Measurements from ENCODE around the gene INSYN2B. TPM values are rescaled to one million over a fixed set of nuclear protein-coding genes. Genes with fewer than 3 reads are reported as not detected.

Gene INSYN2B
- total and polyA plus RNA-seq, 4 donors = 0.10 to 0.63 (median 0.12) TPM; not detected in 1

GRCh38 chr5:169906745-169907649 is 73.3 kb downstream of the INSYN2B start:
- Histone ChIP-seq H3K4me3 (no peak overlapping the region), H3K36me3 (ENCODE audit: control insufficient read depth in 4 of 4, insufficient read depth in 4 of 4, low read length in 4 of 4) (peaks cover 0 to 3% (median 0%) of the 10 kb centered on the region in 4 donors), H3K9ac (ENCODE audit: insufficient read depth in 1 of 2, low read length in 2 of 2) (no peak overlapping the region), H3K27me3 (ENCODE audit: control insufficient read depth in 3 of 3, insufficient read depth in 3 of 3, low read length in 2 of 3) (peaks cover 0 to 3% (median 0%) of the 10 kb centered on the region in 3 donors), H3K9me3 (ENCODE audit: control insufficient read depth in 4 of 4, insufficient read depth in 3 of 4, low read length in 3 of 4) (no peaks in the 10 kb centered on the region), H3K4me1 (ENCODE audit: control insufficient read depth in 5 of 5, insufficient read depth in 5 of 5, low read length in 5 of 5) (peaks cover 0 to 35% (median 6%) of the 10 kb centered on the region in 5 donors), H3K27ac (ENCODE audit: low read depth in 1 of 2, low read length in 1 of 2) (no peak overlapping the region)
- DNase-seq (peak in 2 of 3 donors; percentile 29 to 49), ATAC-seq (ENCODE audit: insufficient read depth, low FRiP score) (no peak)
- no peak for TF ChIP-seq CTCF (IDR thresholded peaks at IDR 0.05; ENCODE audit: control extremely low read depth, extremely low read depth)
- WGBS, 2 donors = 84 to 87% methylated on average over 8 of the region's 8 CpGs

GRCh38 chr5:169905017-169905416 is 75.3 kb downstream of the INSYN2B start:
- TF ChIP-seq CTCF (IDR thresholded peaks at IDR 0.05; ENCODE audit: control extremely low read depth, extremely low read depth) = no peak
- Histone ChIP-seq H3K4me3 (no peak overlapping the region), H3K27ac (ENCODE audit: low read depth in 1 of 2, low read length in 1 of 2) (no peak overlapping the region), H3K4me1 (ENCODE audit: control insufficient read depth in 5 of 5, insufficient read depth in 5 of 5, low read length in 5 of 5) (peaks cover 0 to 35% (median 9%) of the 10 kb centered on the region in 5 donors), H3K27me3 (ENCODE audit: control insufficient read depth in 3 of 3, insufficient read depth in 3 of 3, low read length in 2 of 3) (no peaks in the 10 kb centered on the region), H3K9me3 (ENCODE audit: control insufficient read depth in 4 of 4, insufficient read depth in 3 of 4, low read length in 3 of 4) (peaks cover 0 to 2% (median 0%) of the 10 kb centered on the region in 4 donors), H3K36me3 (ENCODE audit: control insufficient read depth in 4 of 4, insufficient read depth in 4 of 4, low read length in 4 of 4) (peaks cover 0 to 2% (median 0%) of the 10 kb centered on the region in 4 donors), H3K9ac (ENCODE audit: insufficient read depth in 1 of 2, low read length in 2 of 2) (no peak overlapping the region)
- WGBS, 2 donors = 75 to 81% methylated on average over 1 of the region's 1 CpG
- DNase-seq = peak in 1 of 3 donors; percentile 26
- ATAC-seq (ENCODE audit: insufficient read depth, low FRiP score) = no peak

- H3K36me3 ChIP-seq (ENCODE audit: control insufficient read depth in 4 of 4, insufficient read depth in 4 of 4, low read length in 4 of 4) = no peaks in the 10 kb centered on the region
- peaks cover 0 to 2% (median 0%) of the 10 kb centered on the region in 4 donors for H3K9me3 ChIP-seq (ENCODE audit: control insufficient read depth in 4 of 4, insufficient read depth in 3 of 4, low read length in 3 of 4)
- TF ChIP-seq CTCF (IDR thresholded peaks at IDR 0.05; ENCODE audit: control extremely low read depth, extremely low read depth) = no peak
- H3K4me1 ChIP-seq (ENCODE audit: control insufficient read depth in 5 of 5, insufficient read depth in 5 of 5, low read length in 5 of 5) = peaks cover 0 to 35% (median 9%) of the 10 kb centered on the region in 5 donors
- H3K9ac ChIP-seq (ENCODE audit: insufficient read depth in 1 of 2, low read length in 2 of 2) = no peak overlapping the region
- no peaks in the 10 kb centered on the region for H3K27me3 ChIP-seq (ENCODE audit: control insufficient read depth in 3 of 3, insufficient read depth in 3 of 3, low read length in 2 of 3)
- H3K4me3 ChIP-seq = no peak overlapping the region
- ATAC-seq (ENCODE audit: insufficient read depth, low FRiP score) (no peak), DNase-seq (peak; percentile 68 to 89 (median 84))
- no peak overlapping the region for H3K27ac ChIP-seq (ENCODE audit: low read depth in 1 of 2, low read length in 1 of 2)
- WGBS, 2 donors = 69 to 88% methylated on average over 5 of the region's 5 CpGs
Measured at GRCh38 chr5:169904508-169904907, 75.8 kb downstream of the INSYN2B start.
